GM10248 (cell line): Measurements from ENCODE around the gene DNAH7.

Experiments used
- CTCF ChIA-PET: fragments of 300-600 bp; sonication (Branson Sonifier 250); formaldehyde crosslinking; extraction: SDS; loops from one replicate; lab custom pipeline; 2021; ENCODE audit warnings: antibody characterized with exemption; lab: Yijun Ruan, JAX
- POLR2A ChIA-PET: fragments of 350-650 bp; sonication (Branson Sonifier 250); formaldehyde crosslinking; extraction: SDS; loops from one replicate; lab custom pipeline; 2020; ENCODE audit warnings: antibody characterized with exemption; lab: Yijun Ruan, JAX
- DNase-seq: peaks from one replicate; pipeline ENCODE4 v3.0.0; 2012; ENCODE audit errors: extremely low spot score
- TF ChIP-seq, protein P1 (sequence below): IDR thresholded peaks from 2 replicates; pipeline ENCODE4 v1.5.1; 2012; ENCODE audit warnings: mild to moderate bottlenecking, low read depth; ENCODE audit errors: extremely low read depth, missing control alignments, control extremely low read depth

Gene DNAH7

DNA sequence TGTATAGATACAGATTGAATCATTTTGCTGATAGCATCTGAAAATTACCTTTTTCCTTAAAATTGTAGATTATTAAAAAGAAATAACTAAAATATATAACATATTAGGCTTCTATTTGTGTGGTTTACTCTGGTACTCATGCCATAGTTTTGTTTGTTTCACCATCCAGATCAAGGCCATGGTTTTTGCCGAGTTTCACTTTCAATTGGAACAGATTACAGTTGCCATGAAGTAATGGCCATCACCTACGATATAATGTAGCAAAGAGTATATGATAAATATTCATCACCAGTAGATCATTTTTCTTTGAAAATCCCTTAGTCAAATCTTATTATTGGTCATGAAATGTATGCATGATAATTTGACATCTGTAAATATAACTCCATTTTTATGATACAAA, 11.9 kb upstream of the DNAH7 start:
- POLR2A ChIA-PET, result no interaction called here
- CTCF ChIA-PET, result interaction anchor here (1.3 to 6.6 kb wide), 6 partner anchors 13 to 373 kb away, joined by 3 to 87 read pairs (median 36); partner anchors contain the start of gene DNAH7
- no peak for DNase-seq
- TF ChIP-seq, protein P1, sequence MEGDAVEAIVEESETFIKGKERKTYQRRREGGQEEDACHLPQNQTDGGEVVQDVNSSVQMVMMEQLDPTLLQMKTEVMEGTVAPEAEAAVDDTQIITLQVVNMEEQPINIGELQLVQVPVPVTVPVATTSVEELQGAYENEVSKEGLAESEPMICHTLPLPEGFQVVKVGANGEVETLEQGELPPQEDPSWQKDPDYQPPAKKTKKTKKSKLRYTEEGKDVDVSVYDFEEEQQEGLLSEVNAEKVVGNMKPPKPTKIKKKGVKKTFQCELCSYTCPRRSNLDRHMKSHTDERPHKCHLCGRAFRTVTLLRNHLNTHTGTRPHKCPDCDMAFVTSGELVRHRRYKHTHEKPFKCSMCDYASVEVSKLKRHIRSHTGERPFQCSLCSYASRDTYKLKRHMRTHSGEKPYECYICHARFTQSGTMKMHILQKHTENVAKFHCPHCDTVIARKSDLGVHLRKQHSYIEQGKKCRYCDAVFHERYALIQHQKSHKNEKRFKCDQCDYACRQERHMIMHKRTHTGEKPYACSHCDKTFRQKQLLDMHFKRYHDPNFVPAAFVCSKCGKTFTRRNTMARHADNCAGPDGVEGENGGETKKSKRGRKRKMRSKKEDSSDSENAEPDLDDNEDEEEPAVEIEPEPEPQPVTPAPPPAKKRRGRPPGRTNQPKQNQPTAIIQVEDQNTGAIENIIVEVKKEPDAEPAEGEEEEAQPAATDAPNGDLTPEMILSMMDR, result no peak

DNA sequence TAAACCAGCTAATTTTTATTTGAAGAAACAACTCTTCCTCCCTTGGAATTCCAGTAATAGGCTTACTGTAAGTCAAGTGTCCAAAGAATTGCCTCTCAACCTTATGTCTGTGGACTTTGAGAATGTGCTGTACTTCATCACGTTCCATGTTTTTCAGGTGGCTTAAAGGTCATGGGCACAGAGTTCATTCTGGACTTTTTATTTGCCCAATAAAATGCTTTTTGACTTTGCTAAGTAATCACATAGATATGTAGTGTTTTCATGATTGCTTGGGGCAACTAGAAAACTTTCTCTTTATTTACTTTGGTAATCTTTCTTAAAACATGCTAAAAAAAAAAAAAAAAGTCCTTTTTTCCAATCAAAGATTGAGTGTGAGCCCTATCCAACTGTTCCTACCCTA, 10.4 kb upstream of the DNAH7 start:
- ChIA-PET CTCF (interaction anchor here (0.7 to 6.6 kb wide), 46 partner anchors 8 to 680 kb away, joined by 3 to 87 read pairs (median 5); partner anchors contain the start of genes DNAH7 and STK17B), POLR2A (no interaction called here)
- DNase-seq, result no peak

DNA sequence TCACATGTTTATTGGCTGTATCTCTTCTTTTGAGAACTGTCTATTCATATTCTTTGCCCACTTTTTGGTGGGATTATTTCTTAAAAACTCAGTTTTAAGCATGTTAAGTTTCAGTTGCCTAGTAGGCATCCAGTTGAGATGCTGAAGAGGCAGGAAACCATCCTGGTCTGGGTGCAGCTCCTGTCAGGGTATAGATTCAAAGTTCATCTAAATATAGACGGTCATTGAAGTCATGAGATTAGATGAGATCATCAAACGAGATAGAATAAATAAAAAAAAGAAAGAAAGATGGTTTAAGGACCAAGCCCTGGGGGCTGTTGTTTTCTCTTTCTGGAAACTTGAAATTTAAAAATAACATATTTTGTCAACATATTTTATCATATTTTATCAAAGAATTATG, 9.2 kb upstream of the DNAH7 start:
- no peak for DNase-seq
- TF ChIP-seq, protein P1, result no peak
- POLR2A ChIA-PET, result no interaction called here
- CTCF ChIA-PET, result interaction anchor here (0.6 to 6.6 kb wide), 64 partner anchors 9 to 682 kb away, joined by 3 to 87 read pairs (median 4); partner anchors contain the start of genes DNAH7 and STK17B

More for the DNA sequence above, 10.4 kb upstream of the DNAH7 start:
- TF ChIP-seq, protein P1, result no peak

DNA sequence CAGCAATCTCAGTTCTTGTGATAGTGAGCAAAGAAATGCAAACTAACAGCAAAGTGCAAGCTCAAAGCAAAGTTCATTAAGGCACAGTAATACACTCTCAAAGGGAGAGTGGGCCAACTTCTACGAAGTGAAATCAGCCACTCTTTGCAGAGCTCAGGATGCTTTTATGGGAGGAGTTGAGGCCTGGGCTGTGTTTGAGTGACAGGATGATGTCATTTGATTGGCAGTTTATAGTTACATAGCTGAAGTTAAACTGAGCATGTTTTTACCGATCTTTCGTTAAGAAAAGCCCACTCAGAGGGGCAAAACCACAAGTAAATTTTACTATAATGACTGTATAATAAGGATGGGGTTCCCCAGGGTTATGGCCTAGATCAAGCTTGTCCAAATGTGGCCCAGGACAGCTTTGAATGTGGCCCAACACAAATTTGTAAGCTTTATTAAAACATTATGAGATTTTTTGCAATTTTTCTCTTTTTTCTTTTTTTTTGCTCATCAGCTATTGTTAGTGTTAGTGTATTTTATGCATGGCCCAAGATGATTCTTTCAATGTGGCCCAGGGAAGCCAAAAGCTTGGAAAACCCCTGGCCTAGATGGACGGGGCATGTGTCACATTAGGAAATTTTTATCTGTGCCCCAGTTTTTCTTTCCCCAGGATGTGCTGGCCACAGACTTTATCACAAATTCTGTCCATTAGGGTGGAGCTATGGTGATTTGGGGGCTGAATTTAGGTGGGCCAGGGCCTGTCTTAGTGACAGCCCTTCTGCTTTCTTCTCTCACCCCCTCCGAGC, 8.3 kb upstream of the DNAH7 start:
- CTCF ChIA-PET, result interaction anchor here (1.0 to 6.6 kb wide), 27 partner anchors 9 to 674 kb away, joined by 3 to 87 read pairs (median 6); partner anchors contain the start of gene DNAH7
- no peak for DNase-seq
- POLR2A ChIA-PET, result no interaction called here
- TF ChIP-seq, protein P1, result no peak

DNA sequence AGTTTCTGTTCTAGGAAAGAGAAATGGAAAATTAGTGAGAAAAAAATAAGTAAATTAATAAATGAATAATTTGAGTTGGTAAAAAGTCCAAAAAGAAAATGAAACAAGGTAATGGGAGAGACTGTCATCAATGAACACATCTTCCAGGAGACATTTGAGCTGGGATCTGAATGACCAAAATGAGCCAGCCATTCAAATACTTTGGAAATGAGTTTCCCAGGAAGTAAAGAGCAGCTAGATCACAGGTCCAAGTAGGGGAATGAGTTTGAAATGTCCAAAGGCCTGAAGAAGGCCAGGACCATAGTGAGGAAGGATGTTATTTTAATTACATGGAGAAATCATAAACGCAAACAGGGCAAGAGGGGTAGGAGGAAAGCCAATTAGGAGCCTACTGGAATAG, 6.6 kb upstream of the DNAH7 start:
- TF ChIP-seq, protein P1, result no peak
- ChIA-PET POLR2A (no interaction called here), CTCF (interaction anchor here (1.3 to 6.6 kb wide), 3 partner anchors 7 to 413 kb away, joined by 3 to 87 read pairs (median 3); partner anchors contain the start of gene DNAH7)
- no peak for DNase-seq

DNA sequence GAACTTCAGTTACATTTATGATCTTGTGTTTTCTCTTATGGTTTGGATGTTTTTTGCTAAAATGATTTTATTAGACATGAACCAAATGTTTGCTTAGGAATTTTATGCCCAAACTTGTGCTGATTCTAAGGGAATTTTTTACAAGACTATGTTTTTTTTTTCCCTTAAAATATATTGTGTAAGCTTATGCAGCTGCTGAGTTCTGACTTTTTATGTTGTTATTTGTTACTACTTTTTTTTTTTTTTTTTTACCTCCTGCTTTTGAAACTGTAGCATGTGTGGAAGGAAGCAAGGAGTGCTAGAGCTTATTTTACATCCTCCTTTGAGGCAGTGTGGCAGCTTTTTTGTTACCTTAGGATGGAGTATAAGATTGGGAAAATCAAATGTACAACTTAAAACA, 6.0 kb upstream of the DNAH7 start:
- POLR2A ChIA-PET, result no interaction called here
- CTCF ChIA-PET, result interaction anchor here (1.3 kb wide), 2 partner anchors 23 to 412 kb away, joined by 3 read pairs; no protein-coding TSS in a partner anchor
- DNase-seq, result no peak
- TF ChIP-seq, protein P1, result no peak
